T47D (cell line): ENCODE results near the gene RPL27.

ENCODE experiments used
- DNase-seq, 2 experiments: peaks; one replicate each; pipeline versions ENCODE4 v3.0.0 to v3.0.0-alpha.2; 2011 to 2012; ENCODE audit warnings: low read depth in 1 of 2, low spot score in 1 of 2
- JUND ChIP-seq: IDR thresholded peaks from 2 replicates; pipeline ENCODE4 v1.6.1; 2012; ENCODE audit warnings: low read depth
- in situ Hi-C: cut with HindIII; loops from 2 replicates; pipeline ENCODE4 v1.10.0; 2016; ENCODE audit warnings: low sequenced_read_pairs, low pct_unique_long_range_greater_than_20kb

Gene RPL27

GRCh38 chr17:43028221-43028861, 30.1 kb downstream of the RPL27 start:
- no peak for TF ChIP-seq JUND
- no peak for DNase-seq
- in situ Hi-C loops: no loop called here

GRCh38 chr17:43030137-43030767, 32.0 kb downstream of the RPL27 start:
- in situ Hi-C loops: no loop called here
- no peak for TF ChIP-seq JUND

DNA sequence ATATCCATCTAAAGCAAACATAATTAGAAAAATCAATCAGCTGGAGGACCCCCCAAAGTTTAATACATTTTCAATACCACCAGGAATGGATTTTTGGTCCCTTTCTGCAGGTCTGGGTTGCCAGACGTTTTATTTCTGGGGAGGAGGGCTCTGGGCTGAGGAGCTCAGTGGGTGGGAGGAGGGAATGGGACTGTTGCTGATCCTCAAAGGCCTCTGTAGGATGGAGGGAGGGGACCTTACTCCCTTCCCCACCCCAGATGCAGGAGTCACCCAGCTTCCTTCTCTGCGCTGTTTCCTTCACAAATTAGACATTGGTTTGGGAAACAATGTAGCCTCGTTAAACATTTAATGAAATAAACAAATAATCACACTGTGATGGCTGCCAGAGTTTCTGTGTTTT, 33.4 kb downstream of the RPL27 start:
- in situ Hi-C loops: no loop called here
- no peak for DNase-seq
- TF ChIP-seq JUND: no peak

More at GRCh38 chr17:43030137-43030767, 32.0 kb downstream of the RPL27 start:
- no peak for DNase-seq

- peak in 1 of 2 experiments; percentile 59 for DNase-seq
- no peak for TF ChIP-seq JUND
- in situ Hi-C loops: no loop called here
Observed at GRCh38 chr17:43033948-43034881, 36.0 kb downstream of the RPL27 start.

DNA sequence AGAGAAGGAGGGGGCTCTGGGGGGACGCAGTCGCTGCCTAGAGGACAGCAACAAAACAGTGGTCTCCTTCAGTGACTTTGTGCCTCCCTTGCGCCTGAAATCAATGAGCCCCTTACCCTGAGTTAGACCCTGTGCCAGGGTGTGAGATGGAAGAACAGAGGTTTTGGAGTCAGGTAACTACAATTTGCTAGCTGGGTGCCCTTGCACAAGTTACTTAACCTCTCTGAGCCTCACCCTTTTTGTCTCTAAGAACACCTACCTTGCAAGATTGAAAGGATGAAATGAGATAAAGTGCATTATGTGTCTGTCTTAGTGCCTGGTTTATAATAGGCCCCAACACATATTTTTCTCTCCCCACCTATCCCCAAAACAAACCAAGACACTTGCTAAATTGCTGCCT, 36.7 kb downstream of the RPL27 start:
- DNase-seq: no peak
- in situ Hi-C loops: no loop called here
- no peak for TF ChIP-seq JUND

DNA sequence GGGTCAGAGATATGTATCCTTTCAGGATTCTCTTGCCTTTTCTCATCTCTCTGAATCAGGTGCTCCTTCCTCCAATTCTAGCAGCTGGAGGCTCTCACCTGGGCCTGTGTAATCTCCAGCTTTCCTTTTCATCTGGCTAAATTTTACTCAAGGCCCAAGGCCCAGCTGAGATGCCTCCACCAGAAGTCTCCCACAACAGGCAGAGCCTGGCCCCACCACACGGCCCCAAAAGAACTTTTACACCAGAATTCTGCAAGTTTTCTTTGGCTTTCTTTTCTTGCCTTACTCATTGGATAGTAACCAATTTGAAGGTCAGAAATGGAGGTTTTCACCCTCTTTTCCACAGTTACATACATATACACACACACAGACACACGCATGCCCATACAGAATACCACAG, 41.4 kb downstream of the RPL27 start:
- in situ Hi-C loops: no loop called here
- DNase-seq: no peak
- no peak for TF ChIP-seq JUND

GRCh38 chr17:43040655-43041054, 42.4 kb downstream of the RPL27 start:
- in situ Hi-C loops: no loop called here
- no peak for TF ChIP-seq JUND

GRCh38 chr17:43042025-43042628, 43.9 kb downstream of the RPL27 start:
- TF ChIP-seq JUND: no peak
- no peak for DNase-seq
- in situ Hi-C loops: no loop called here

More at GRCh38 chr17:43040655-43041054, 42.4 kb downstream of the RPL27 start:
- DNase-seq: no peak

- in situ Hi-C loops: no loop called here
- no peak for TF ChIP-seq JUND
- DNase-seq: no peak
Observed at GRCh38 chr17:43043307-43043706, 45.1 kb downstream of the RPL27 start.

- in situ Hi-C loops: no loop called here
Observed at GRCh38 chr17:43044024-43044423, 45.8 kb downstream of the RPL27 start.

DNA sequence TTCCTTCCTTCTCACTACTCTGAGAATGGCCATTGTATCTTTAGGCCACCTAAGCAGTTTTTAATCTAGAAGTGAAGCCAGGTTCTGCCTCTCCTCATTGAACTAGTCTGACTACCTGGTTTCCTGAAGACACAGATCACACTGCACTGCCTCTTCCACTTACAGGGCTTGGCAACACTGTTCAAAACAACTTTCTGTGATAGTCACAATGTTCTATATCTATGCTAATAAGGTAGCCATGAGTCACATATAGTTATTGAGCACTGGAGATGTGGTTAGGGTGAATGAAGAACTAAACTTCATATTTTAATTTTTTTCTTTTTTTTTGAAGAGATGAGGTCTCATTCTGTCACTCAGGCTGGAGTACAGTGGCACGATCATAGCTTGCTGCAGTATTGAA, 53.8 kb downstream of the RPL27 start:
- no peak for DNase-seq
- in situ Hi-C loops: no loop called here
- TF ChIP-seq JUND: no peak

More at GRCh38 chr17:43044024-43044423, 45.8 kb downstream of the RPL27 start:
- no peak for TF ChIP-seq JUND
- no peak for DNase-seq
